Panc1 (cell line): ENCODE data around the gene MT1B. TPM values are rescaled to one million over a fixed set of nuclear protein-coding genes. Genes with fewer than 3 reads are reported as not detected.

Experiments
- ATAC-seq: fragments of 200-7000 bp; cut with Tn5 transposase; 2 replicates; pipeline ENCODE4 v1.9.1; 2020; ENCODE audit warnings: mild to moderate bottlenecking, moderate library complexity
- BruUV-seq: library from RNA; stranded (reverse); fragments of 400-500 nt; replicated peaks from 2 replicates; lab custom pipeline; 2021; lab: Mats Ljungman, UMichigan
- CTCF ChIA-PET: fragments of 300-600 bp; sonication (Branson Sonifier 250); formaldehyde crosslinking; loops from one replicate; lab custom pipeline; 2022; ENCODE audit warnings: antibody characterized with exemption; lab: Charles Lee
- POLR2A ChIA-PET: fragments of 300-600 bp; sonication (Branson Sonifier 250); formaldehyde crosslinking; loops from one replicate; lab custom pipeline; 2022; ENCODE audit warnings: antibody characterized with exemption; lab: Charles Lee
- DNase-seq: peaks from one replicate; pipeline ENCODE4 v3.0.0-alpha.2; 2010; ENCODE audit warnings: low read depth, low spot score
- H3K27ac ChIP-seq: 2 replicates; pipeline ENCODE4 v1.5.1; 2011; ENCODE audit warnings: mild to moderate bottlenecking, low read length, inconsistent platforms
- H3K27me3 ChIP-seq: fragments of 200-500 bp; sonication (Bioruptor generic); 2 replicates; pipeline ENCODE4 v1.6.0; 2014; ENCODE audit warnings: low read length, inconsistent platforms; ENCODE audit not compliant: control insufficient read depth, insufficient read depth
- H3K36me3 ChIP-seq: fragments of 200-500 bp; sonication (Bioruptor generic); 2 replicates; pipeline ENCODE4 v1.5.1; 2014; ENCODE audit warnings: inconsistent platforms, mild to moderate bottlenecking, low read length, moderate library complexity; ENCODE audit not compliant: control insufficient read depth, insufficient read depth
- H3K4me1 ChIP-seq: 2 replicates; pipeline ENCODE4 v1.5.1; 2011; ENCODE audit warnings: inconsistent platforms, mild to moderate bottlenecking, low read length, moderate library complexity; ENCODE audit not compliant: control insufficient read depth, insufficient read depth
- H3K4me3 ChIP-seq, 2 experiments: 2 replicates each; pipeline ENCODE4 v1.5.1; 2011 to 2012; ENCODE audit warnings: low read depth in 2 of 2, low read length in 2 of 2, mild to moderate bottlenecking in 2 of 2, inconsistent platforms in 1 of 2, moderate library complexity in 1 of 2
- H3K9me3 ChIP-seq: fragments of 200-500 bp; sonication (Bioruptor generic); 2 replicates; pipeline ENCODE4 v1.5.1; 2014; ENCODE audit warnings: low read depth, mild to moderate bottlenecking, inconsistent platforms, low read length, moderate library complexity; ENCODE audit not compliant: control insufficient read depth, insufficient read depth
- POLR2AphosphoS5 ChIP-seq: IDR thresholded peaks from 2 replicates; pipeline ENCODE4 v1.6.1; 2012; ENCODE audit warnings: mild to moderate bottlenecking, low read depth, low read length, moderate library complexity
- REST ChIP-seq, 2 experiments: IDR thresholded peaks; 2 replicates each; pipeline ENCODE4 v1.6.1; 2011 to 2012; ENCODE audit warnings: low read depth in 2 of 2, control low read depth in 1 of 2, low read length in 1 of 2, mild to moderate bottlenecking in 1 of 2, moderate library complexity in 1 of 2; ENCODE audit not compliant: insufficient read depth in 1 of 2
- SIN3A ChIP-seq: IDR thresholded peaks from 2 replicates; pipeline ENCODE4 v1.6.1; 2012; ENCODE audit warnings: low read depth, mild to moderate bottlenecking, low read length, moderate library complexity, borderline replicate concordance; ENCODE audit not compliant: insufficient read depth
- TCF7L2 ChIP-seq: IDR thresholded peaks from 2 replicates; pipeline ENCODE4 v1.6.1; 2011; ENCODE audit warnings: mild to moderate bottlenecking, low read depth, low read length, inconsistent platforms
- in situ Hi-C: cut with HindIII; loops from 2 replicates; pipeline ENCODE4 v1.10.0; 2016; ENCODE audit warnings: low sequenced_read_pairs, low pct_unique_long_range_greater_than_20kb
- intact Hi-C: fragments of 100-400 bp; cut with micrococcal nuclease; formaldehyde crosslinking; loops from one replicate; pipeline ENCODE4 v1.10.0; 2022; ENCODE audit not compliant: unreplicated experiment
- total RNA-seq: library from RNA; stranded (reverse); gene quantifications from one replicate; pipeline ENCODE4 v1.2.1, GENCODE V29; 2021; ENCODE audit not compliant: unreplicated experiment
- TF ChIP-seq, protein P1 (sequence below): fragments of 450-650 bp; IDR thresholded peaks from 2 replicates; pipeline ENCODE4 v1.5.1; 2017; ENCODE audit warnings: mild to moderate bottlenecking

The MT1B gene
- total RNA-seq, 1 experiment from 2014 or later = not detected

DNA sequence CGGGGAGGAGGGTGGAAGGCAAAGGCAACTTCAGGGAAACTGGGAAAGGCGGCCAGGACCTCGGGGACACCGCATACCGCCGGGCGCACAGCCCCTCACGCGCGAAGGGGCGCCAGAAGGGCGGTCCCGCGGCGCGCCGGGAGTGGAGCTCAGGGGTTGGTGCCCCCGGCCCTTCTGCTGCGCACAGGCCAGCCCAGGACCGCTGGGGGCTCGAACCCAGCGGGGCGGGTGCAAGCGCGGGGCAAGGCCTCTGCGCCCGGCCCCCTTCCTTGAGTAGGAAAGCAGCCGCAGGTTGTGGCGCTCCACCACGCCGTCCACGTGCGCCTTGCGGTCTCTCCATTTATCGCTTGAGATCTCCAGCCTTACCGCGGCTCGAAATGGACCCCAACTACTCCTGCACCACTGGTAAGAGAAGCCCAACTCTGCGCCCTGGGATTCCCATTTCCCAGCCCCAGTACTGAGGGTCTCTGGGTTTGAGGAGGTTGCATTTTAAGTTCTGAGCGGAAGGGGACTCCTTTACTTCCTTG, 16.2 kb upstream of the MT1B start:
- Histone ChIP-seq H3K36me3 (no peaks in the 10 kb centered on the region), H3K9me3 (no peaks in the 10 kb centered on the region), H3K27ac (no peak overlapping the region), H3K4me1 (peaks cover 14% of the 10 kb centered on the region; the same call in 1 of the 2 replicates), H3K4me3 (no peak overlapping the region), H3K27me3 (no peaks in the 10 kb centered on the region)
- in situ Hi-C loops = no loop called here
- ATAC-seq = no peak
- TF ChIP-seq, protein P1, sequence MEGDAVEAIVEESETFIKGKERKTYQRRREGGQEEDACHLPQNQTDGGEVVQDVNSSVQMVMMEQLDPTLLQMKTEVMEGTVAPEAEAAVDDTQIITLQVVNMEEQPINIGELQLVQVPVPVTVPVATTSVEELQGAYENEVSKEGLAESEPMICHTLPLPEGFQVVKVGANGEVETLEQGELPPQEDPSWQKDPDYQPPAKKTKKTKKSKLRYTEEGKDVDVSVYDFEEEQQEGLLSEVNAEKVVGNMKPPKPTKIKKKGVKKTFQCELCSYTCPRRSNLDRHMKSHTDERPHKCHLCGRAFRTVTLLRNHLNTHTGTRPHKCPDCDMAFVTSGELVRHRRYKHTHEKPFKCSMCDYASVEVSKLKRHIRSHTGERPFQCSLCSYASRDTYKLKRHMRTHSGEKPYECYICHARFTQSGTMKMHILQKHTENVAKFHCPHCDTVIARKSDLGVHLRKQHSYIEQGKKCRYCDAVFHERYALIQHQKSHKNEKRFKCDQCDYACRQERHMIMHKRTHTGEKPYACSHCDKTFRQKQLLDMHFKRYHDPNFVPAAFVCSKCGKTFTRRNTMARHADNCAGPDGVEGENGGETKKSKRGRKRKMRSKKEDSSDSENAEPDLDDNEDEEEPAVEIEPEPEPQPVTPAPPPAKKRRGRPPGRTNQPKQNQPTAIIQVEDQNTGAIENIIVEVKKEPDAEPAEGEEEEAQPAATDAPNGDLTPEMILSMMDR = no peak
- TF ChIP-seq SIN3A = no peak
- TF ChIP-seq TCF7L2 = no peak
- no peak for TF ChIP-seq REST (IDR thresholded peaks at IDR 0.05; ENCODE audit: insufficient read depth in 1 of 2, low read depth in 2 of 2, low read length in 1 of 2)
- POLR2A ChIA-PET = no interaction called here
- BruUV-seq = no TSS peak
- intact Hi-C loops = no loop called here
- DNase-seq = no peak
- CTCF ChIA-PET = no interaction called here

DNA sequence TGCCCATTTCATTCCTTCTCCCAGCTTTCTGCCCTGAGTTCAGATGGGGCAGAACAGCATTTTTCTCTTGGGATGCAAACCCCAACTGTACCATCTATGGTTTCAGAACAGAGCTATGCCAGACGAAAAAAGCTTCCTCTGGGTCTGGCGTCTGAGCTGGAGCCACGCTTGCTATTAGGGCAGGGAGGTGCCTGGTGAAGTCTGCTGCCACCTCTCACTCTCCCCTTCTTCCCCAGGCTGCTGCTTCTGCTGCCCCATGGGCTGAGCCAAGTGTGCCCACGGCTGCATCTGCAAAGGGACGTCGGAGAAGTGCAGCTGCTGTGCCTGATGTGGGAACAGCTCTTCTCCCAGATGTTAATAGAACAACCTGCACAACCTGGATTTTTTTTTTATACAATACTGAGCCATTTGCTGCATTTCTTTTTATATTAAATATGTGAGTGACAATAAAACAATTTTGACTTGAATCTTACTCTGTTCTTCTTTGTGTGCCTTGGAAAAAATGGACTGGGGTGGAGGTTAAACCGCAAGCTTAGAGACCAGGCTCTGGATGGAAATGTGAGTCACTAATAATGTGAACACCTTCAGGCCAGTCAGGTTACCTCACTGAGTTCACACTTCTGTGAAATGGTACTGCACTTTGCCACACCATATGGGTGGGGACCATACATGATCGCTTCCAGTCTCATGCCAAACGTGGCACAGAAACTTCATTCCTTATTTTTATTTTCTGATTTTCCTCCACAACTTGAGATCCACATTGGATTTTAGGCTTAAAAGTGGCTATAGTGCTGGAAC, 14.9 kb upstream of the MT1B start:
- Histone ChIP-seq H3K9me3 (no peaks in the 10 kb centered on the region), H3K27me3 (no peaks in the 10 kb centered on the region), H3K27ac (no peak overlapping the region), H3K36me3 (no peaks in the 10 kb centered on the region), H3K4me3 (no peak overlapping the region), H3K4me1 (peaks cover 14% of the 10 kb centered on the region; the same call in 1 of the 2 replicates)
- DNase-seq = no peak
- intact Hi-C loops (no loop called here), in situ Hi-C loops (no loop called here)
- TF ChIP-seq SIN3A = no peak
- TF ChIP-seq TCF7L2 = no peak
- no peak for TF ChIP-seq POLR2AphosphoS5
- ChIA-PET CTCF (interaction anchor here (0.5 kb wide), 1 partner anchor 21 kb away, joined by 4 read pairs; no protein-coding TSS in a partner anchor), POLR2A (no interaction called here)
- no peak for ATAC-seq
- BruUV-seq = no TSS peak
